Panc1 (cell line): ENCODE data around the gene DCAF11. TPM values are rescaled to one million over a fixed set of nuclear protein-coding genes. Genes with fewer than 3 reads are reported as not detected.

ENCODE experiments used
- ATAC-seq: fragments of 200-7000 bp; cut with Tn5 transposase; 2 replicates; pipeline ENCODE4 v1.9.1; 2020; ENCODE audit warnings: mild to moderate bottlenecking, moderate library complexity
- BruUV-seq: library from RNA; stranded (reverse); fragments of 400-500 nt; replicated peaks from 2 replicates; lab custom pipeline; 2021; lab: Mats Ljungman, UMichigan
- CTCF ChIA-PET: fragments of 300-600 bp; sonication (Branson Sonifier 250); formaldehyde crosslinking; loops from one replicate; lab custom pipeline; 2022; ENCODE audit warnings: antibody characterized with exemption; lab: Charles Lee
- POLR2A ChIA-PET: fragments of 300-600 bp; sonication (Branson Sonifier 250); formaldehyde crosslinking; loops from one replicate; lab custom pipeline; 2022; ENCODE audit warnings: antibody characterized with exemption; lab: Charles Lee
- DNase-seq: peaks from one replicate; pipeline ENCODE4 v3.0.0-alpha.2; 2010; ENCODE audit warnings: low read depth, low spot score
- H3K27ac ChIP-seq: 2 replicates; pipeline ENCODE4 v1.5.1; 2011; ENCODE audit warnings: mild to moderate bottlenecking, low read length, inconsistent platforms
- H3K27me3 ChIP-seq: fragments of 200-500 bp; sonication (Bioruptor generic); 2 replicates; pipeline ENCODE4 v1.6.0; 2014; ENCODE audit warnings: low read length, inconsistent platforms; ENCODE audit not compliant: control insufficient read depth, insufficient read depth
- H3K36me3 ChIP-seq: fragments of 200-500 bp; sonication (Bioruptor generic); 2 replicates; pipeline ENCODE4 v1.5.1; 2014; ENCODE audit warnings: inconsistent platforms, mild to moderate bottlenecking, low read length, moderate library complexity; ENCODE audit not compliant: control insufficient read depth, insufficient read depth
- H3K4me1 ChIP-seq: 2 replicates; pipeline ENCODE4 v1.5.1; 2011; ENCODE audit warnings: inconsistent platforms, mild to moderate bottlenecking, low read length, moderate library complexity; ENCODE audit not compliant: control insufficient read depth, insufficient read depth
- H3K4me3 ChIP-seq, 2 experiments: 2 replicates each; pipeline ENCODE4 v1.5.1; 2011 to 2012; ENCODE audit warnings: low read depth in 2 of 2, low read length in 2 of 2, mild to moderate bottlenecking in 2 of 2, inconsistent platforms in 1 of 2, moderate library complexity in 1 of 2
- H3K9me3 ChIP-seq: fragments of 200-500 bp; sonication (Bioruptor generic); 2 replicates; pipeline ENCODE4 v1.5.1; 2014; ENCODE audit warnings: low read depth, mild to moderate bottlenecking, inconsistent platforms, low read length, moderate library complexity; ENCODE audit not compliant: control insufficient read depth, insufficient read depth
- CTCF ChIP-seq: fragments of 450-650 bp; IDR thresholded peaks from 2 replicates; pipeline ENCODE4 v1.5.1; 2017; ENCODE audit warnings: mild to moderate bottlenecking
- POLR2AphosphoS5 ChIP-seq: IDR thresholded peaks from 2 replicates; pipeline ENCODE4 v1.6.1; 2012; ENCODE audit warnings: mild to moderate bottlenecking, low read depth, low read length, moderate library complexity
- REST ChIP-seq, 2 experiments: IDR thresholded peaks; 2 replicates each; pipeline ENCODE4 v1.6.1; 2011 to 2012; ENCODE audit warnings: low read depth in 2 of 2, control low read depth in 1 of 2, low read length in 1 of 2, mild to moderate bottlenecking in 1 of 2, moderate library complexity in 1 of 2; ENCODE audit not compliant: insufficient read depth in 1 of 2
- SIN3A ChIP-seq: IDR thresholded peaks from 2 replicates; pipeline ENCODE4 v1.6.1; 2012; ENCODE audit warnings: low read depth, mild to moderate bottlenecking, low read length, moderate library complexity, borderline replicate concordance; ENCODE audit not compliant: insufficient read depth
- TCF7L2 ChIP-seq: IDR thresholded peaks from 2 replicates; pipeline ENCODE4 v1.6.1; 2011; ENCODE audit warnings: mild to moderate bottlenecking, low read depth, low read length, inconsistent platforms
- in situ Hi-C: cut with HindIII; loops from 2 replicates; pipeline ENCODE4 v1.10.0; 2016; ENCODE audit warnings: low sequenced_read_pairs, low pct_unique_long_range_greater_than_20kb
- intact Hi-C: fragments of 100-400 bp; cut with micrococcal nuclease; formaldehyde crosslinking; loops from one replicate; pipeline ENCODE4 v1.10.0; 2022; ENCODE audit not compliant: unreplicated experiment
- total RNA-seq: library from RNA; stranded (reverse); gene quantifications from one replicate; pipeline ENCODE4 v1.2.1, GENCODE V29; 2021; ENCODE audit not compliant: unreplicated experiment

The DCAF11 gene
- total RNA-seq, 1 experiment from 2014 or later: 37.4 TPM

GRCh38 chr14:24110060-24110459, 4.5 kb upstream of the DCAF11 start:
- no TSS peak for BruUV-seq
- Histone ChIP-seq H3K27ac (no peak overlapping the region), H3K4me1 (no peaks in the 10 kb centered on the region), H3K9me3 (no peaks in the 10 kb centered on the region), H3K4me3 (no peak overlapping the region), H3K27me3 (no peaks in the 10 kb centered on the region), H3K36me3 (no peaks in the 10 kb centered on the region; the same call in 1 of the 2 replicates)
- POLR2A ChIA-PET: interaction anchor here (0.5 kb wide), 1 partner anchor 41 kb away, joined by 9 read pairs; no protein-coding TSS in a partner anchor
- TF ChIP-seq TCF7L2: no peak
- TF ChIP-seq SIN3A: no peak
- TF ChIP-seq POLR2AphosphoS5: no peak
- no peak for TF ChIP-seq REST (IDR thresholded peaks at IDR 0.05; ENCODE audit: insufficient read depth in 1 of 2, low read depth in 2 of 2, low read length in 1 of 2)
- ATAC-seq: no peak
- intact Hi-C loops: no loop called here
- CTCF ChIA-PET: interaction anchor here (0.5 to 0.7 kb wide), 3 partner anchors 41 to 161 kb away, joined by 4 to 15 read pairs (median 10); no protein-coding TSS in a partner anchor
- DNase-seq: no peak
- in situ Hi-C loops: no loop called here

GRCh38 chr14:24110523-24110922, 4.1 kb upstream of the DCAF11 start:
- Histone ChIP-seq H3K27ac (no peak overlapping the region), H3K27me3 (no peaks in the 10 kb centered on the region), H3K9me3 (no peaks in the 10 kb centered on the region), H3K4me1 (no peaks in the 10 kb centered on the region), H3K36me3 (no peaks in the 10 kb centered on the region; the same call in 1 of the 2 replicates), H3K4me3 (no peak overlapping the region)
- in situ Hi-C loops: no loop called here
- intact Hi-C loops: no loop called here
- ATAC-seq (no peak), DNase-seq (no peak)
- POLR2A ChIA-PET: interaction anchor here (0.5 kb wide), 1 partner anchor 40 kb away, joined by 9 read pairs; no protein-coding TSS in a partner anchor
- no peak for TF ChIP-seq REST (IDR thresholded peaks at IDR 0.05; ENCODE audit: insufficient read depth in 1 of 2, low read depth in 2 of 2, low read length in 1 of 2)
- TF ChIP-seq POLR2AphosphoS5: no peak
- TF ChIP-seq TCF7L2: no peak
- TF ChIP-seq CTCF: no peak
- no peak for TF ChIP-seq SIN3A
- no TSS peak for BruUV-seq
- CTCF ChIA-PET: interaction anchor here (0.7 to 1.0 kb wide), 2 partner anchors 52 to 89 kb away, joined by 3 to 10 read pairs; no protein-coding TSS in a partner anchor
